Sciatic nerve (tissue), 2 donors: ENCODE results near the gene BTBD9. TPM values are rescaled to one million over a fixed set of nuclear protein-coding genes. Genes with fewer than 3 reads are reported as not detected.

Source experiments
- ATAC-seq: fragments of 200-7000 bp; cut with Tn5 transposase; one replicate; pipeline ENCODE4 v1.9.1; 2020; ENCODE audit warnings: mild to moderate bottlenecking, moderate library complexity
- DNase-seq: peaks from one replicate; pipeline ENCODE4 v3.0.0-alpha.2; 2020; ENCODE audit warnings: low spot score
- intact Hi-C: fragments of 100-400 bp; cut with DNase I; formaldehyde crosslinking; loops from one replicate; pipeline ENCODE4 v1.14.2; 2022
- total RNA-seq: library from RNA; stranded (reverse); fragmentation: NEBNext Ultra II Directional; extraction: Animal tissue kit (Norgen Biotek cat#: 25700); gene quantifications from one replicate; pipeline ENCODE4 v1.2.1, GENCODE V29; 2021
- donor health status: DM: no; HTN: no; CAD: no.
- donor health status: DM: no; HTN: no; CAD: no.

Gene BTBD9
- total RNA-seq: 22.4 TPM

- intact Hi-C loops: no loop called here
- ATAC-seq: peak; percentile 94
- DNase-seq: peak; percentile 86
Observed at GRCh38 chr6:38639498-38640215, at the start of gene BTBD9. BTBD9 (minus strand) TSS chr6:38639929.

DNA sequence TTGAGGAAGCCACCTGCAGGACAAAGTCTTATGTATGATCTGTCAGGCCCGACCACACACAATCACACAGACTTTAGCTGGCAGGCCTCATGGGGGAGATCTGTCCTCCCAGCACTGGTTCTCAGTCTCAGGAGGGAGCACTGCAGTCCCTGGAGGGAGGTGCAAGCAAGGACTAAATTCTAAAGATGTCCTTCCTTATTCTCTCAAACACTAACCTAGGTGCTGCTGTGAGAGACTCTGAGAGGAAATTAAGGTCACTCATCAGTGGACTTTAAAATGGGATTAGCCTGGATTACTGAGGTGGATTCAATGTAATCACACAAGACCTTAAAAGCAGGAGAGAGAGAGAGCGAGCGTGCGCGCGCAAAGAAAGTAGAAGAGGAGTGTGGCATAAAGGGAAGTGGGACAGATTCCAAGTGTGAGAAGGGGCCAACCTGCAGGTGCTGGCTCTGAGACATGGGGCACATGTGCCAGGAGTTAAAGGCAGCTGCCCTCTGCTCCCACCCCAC, 48.9 kb upstream of the BTBD9 start:
- intact Hi-C loops: no loop called here

GRCh38 chr6:38687549-38687948, 47.8 kb upstream of the BTBD9 start:
- intact Hi-C loops: no loop called here
- no peak for DNase-seq
- ATAC-seq: no peak

More for the DNA sequence above, 48.9 kb upstream of the BTBD9 start:
- ATAC-seq: no peak
- no peak for DNase-seq

DNA sequence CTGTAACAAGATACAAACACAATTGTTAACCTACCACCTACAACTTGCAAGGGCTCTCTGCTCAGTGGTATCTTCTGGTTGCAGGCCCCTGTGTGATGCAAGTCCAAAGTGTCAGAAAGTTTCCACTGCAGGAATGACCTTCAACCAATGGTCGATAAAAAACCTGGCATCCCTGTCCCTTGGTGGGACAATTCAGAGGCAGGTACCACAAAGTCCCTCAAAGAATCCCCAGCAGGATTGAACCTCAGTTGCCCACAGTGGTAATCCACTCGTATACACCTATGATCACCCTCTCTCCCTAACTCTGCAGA, 47.3 kb upstream of the BTBD9 start:
- no peak for DNase-seq
- peak; percentile 13 for ATAC-seq
- intact Hi-C loops: no loop called here

DNA sequence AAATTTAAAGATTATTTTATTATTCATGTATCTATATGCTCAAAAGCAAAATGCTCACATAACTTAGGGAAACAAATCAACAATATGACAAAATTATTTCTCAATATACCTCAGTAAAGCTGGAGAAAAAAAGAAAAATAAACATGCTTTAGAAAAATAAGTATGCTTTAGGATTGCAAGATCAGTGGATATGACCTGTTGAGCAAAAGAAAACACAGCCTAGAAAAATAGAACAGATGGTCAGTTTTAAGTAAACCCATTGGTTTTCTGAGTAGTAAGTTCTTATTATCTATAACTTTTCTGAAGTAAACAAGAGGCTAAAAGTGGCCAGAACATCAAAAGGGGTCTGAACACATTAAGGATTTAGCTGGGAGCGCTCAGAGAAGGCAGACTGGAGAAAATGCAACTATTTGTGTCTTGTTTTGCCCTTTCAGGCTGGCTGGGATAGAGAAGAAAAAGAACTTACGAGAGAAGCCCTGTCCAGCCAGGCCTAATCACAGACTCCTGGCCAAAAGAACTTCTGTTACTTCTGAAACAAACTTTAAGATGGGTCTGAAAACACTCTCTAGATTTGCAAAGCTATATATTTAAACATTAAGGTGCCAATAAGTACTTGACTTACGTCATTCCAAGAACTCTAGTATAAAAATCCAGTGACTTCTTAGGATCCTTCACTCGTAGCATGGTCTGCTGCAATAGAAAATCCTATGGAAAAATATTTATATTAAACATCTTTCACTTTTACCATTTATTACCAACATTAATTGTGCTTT, 46.7 kb upstream of the BTBD9 start:
- intact Hi-C loops: no loop called here
- DNase-seq: no peak
- ATAC-seq: peak; percentile 36

DNA sequence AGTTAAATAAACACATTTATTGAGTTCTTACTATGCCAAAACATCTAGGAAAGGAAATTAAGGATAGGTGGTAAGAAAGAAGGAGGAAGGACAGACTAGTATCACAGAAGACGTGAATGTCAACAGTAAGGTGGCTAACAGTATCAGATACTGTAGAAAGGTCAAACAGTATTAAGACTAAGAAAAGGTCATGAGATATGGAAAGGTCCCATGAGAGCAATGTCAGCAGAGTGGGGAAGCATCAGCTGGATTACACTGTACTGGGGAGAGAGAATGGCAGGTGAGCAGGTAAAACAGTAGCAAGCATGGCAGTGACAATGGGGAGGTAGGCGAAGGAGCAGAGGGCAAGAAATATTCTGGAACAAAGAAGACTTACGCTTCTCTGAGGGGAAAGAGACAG, 45.2 kb upstream of the BTBD9 start:
- intact Hi-C loops: no loop called here
- ATAC-seq: no peak
- no peak for DNase-seq

- ATAC-seq (no peak), DNase-seq (no peak)
- intact Hi-C loops: no loop called here
Observed at GRCh38 chr6:38684237-38684636, 44.5 kb upstream of the BTBD9 start.

- ATAC-seq (no peak), DNase-seq (no peak)
- intact Hi-C loops: no loop called here
Observed at GRCh38 chr6:38681850-38682249, 42.1 kb upstream of the BTBD9 start.

DNA sequence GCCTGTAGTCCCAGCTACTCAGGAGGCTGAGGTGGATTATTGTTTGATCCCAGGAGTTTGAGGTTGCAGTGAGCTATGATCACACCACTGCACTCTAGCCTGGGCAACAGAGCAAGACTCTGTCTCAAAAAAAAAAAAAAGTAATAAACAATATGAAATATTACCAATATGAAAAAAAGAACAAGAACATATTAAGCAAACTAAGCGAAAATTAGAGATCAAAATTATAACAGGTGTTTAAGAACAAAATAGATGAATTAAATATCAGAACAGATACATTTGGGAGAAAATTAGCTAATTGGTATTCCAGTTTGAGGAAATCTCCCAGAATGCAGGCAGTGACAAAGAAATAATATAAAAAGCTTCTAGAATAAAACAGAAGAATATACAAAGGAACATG, 39.9 kb upstream of the BTBD9 start:
- ATAC-seq (no peak), DNase-seq (no peak)
- intact Hi-C loops: no loop called here

DNA sequence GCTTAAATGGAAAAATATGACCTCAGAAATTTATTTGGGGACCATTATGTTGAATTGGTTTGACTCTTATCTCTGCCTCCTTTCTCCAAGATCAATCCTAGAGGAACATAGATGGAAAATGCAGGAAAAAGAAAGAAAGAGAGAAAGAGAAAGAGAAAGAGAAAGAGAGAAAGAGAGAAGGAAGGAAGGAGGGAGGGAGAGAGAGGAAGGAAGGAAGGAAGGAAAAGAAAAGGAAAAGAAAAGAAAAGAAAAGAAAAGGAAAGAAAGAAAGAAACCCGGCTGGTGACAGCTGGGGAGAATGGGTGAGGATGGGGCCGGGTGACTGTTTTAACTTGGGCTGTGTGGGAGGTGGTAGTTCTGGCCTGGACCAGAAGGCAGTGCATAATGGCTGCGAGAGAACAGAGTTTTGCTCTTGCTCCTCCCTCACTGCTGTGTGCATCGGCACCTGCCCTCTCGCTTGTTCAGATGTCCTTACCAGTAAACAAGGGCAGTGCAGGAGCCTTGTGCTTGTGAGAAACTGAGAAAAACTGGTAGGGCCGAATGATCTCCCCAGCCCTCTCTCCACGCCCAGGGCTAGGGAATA, 38.5 kb upstream of the BTBD9 start:
- DNase-seq: no peak
- ATAC-seq: no peak
- intact Hi-C loops: no loop called here

DNA sequence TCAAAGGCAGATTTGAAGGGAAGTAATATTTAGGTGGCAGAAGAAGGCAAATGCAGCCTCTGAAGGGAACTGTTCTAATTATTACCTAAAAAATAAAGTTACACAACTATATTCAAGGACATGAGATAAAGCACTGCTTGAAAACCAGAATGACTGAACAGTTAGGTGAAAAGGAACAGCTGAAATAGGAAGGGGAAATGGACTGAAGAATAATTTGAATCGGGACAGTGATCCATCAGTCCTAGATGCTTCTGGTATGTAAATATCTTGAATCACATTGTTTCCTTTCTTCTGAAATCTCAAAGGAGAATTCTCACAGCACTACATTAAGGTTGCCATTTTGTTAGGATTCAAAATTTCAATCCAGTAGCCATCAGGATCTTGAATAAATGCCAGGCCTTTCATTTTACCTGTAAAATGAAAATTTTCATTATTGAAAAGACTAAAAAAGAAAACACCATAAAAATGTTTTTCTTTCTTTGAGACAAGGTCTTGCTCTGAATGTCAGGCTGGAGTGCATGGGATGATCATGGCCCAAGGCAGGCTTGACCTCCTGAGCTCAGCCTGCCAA, 37.3 kb upstream of the BTBD9 start:
- DNase-seq: no peak
- intact Hi-C loops: no loop called here
- peak; percentile 17 for ATAC-seq

DNA sequence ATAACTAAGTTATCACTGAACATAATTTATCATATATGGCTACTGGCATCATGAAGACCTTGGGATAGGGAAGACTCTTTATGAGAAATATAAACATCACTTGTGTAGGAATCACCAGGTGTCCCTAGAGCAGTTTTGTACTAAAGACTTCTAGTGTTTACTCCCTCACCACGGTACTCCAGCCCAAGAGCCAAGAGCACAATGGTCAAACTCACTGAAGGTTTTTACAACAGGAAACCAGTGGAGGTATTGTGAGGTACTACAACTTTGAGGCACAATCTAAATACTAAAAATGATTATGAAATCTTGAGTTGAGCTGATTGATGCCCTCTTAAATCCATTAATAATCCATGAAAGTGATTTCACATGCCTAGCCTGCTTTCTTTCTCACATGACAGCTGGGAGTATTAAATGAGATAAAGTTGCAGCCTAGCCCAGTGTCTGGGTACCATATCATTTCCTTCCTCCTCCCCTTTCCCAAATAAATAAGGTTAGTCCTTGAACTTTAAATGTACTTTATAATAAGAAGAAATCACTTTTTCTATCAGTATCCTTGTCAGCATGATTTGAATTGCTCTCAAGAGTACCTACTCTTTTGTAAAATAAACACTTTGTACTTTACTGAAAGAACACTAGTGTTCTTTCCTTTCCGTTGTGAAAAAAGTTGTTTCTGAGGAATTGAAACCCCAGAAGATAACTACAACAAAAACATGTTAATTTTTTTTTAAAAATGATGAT, 36.7 kb upstream of the BTBD9 start:
- DNase-seq (no peak), ATAC-seq (peak; percentile 48)
- intact Hi-C loops: no loop called here

- no peak for DNase-seq
- intact Hi-C loops: no loop called here
- no peak for ATAC-seq
Observed at GRCh38 chr6:38673397-38674165, 33.9 kb upstream of the BTBD9 start.

DNA sequence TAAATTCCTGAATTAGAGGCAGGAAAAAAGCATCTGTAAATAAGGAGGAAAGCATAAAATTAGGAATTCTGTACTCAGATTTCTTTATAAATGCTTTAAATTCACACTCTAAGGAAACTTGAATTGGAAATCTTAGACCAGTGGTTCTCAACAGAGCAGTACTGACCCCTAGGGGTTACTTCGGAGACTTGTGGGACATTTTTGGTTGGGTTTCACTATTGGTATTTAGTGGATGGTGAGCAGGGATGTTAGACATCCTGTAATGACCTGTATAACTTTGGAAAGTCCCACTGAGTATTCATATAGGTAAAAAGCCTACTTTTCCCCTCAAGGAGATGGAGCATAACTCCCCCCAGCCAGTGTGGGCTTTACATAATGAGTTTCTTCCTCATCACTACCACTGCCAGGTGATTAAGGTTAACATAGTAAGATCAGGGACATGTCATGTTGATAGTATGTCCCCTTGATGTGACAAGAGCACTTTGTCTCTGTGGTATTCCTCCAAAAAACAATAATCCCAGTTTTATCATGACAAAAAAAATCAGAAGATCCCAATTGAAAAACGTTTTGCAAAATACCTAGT, 32.2 kb upstream of the BTBD9 start:
- DNase-seq (no peak), ATAC-seq (no peak)
- intact Hi-C loops: no loop called here

- DNase-seq (no peak), ATAC-seq (no peak)
- intact Hi-C loops: no loop called here
Observed at GRCh38 chr6:38658418-38659167, 18.9 kb upstream of the BTBD9 start.

GRCh38 chr6:38656896-38657295, 17.2 kb upstream of the BTBD9 start:
- no peak for DNase-seq
- intact Hi-C loops: no loop called here
- no peak for ATAC-seq

DNA sequence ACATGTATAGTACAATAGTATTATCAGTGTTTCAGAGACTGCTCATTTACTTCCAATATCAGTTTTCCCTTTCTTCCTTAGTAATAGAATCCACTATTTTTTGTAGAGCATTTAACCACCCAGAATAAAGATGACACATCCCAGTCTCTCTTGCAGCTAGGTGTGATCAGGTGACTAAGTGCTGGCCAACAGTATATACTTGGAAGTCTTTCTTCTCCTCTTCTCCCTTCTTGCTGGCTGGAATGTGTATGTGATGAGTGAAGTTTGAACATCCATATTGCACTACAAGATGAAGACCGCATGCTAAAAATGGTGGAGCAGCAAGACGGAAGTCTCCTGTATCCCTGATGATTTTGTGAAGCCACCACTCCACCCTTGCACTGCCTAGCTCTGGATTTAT, 14.5 kb upstream of the BTBD9 start:
- intact Hi-C loops: no loop called here
- ATAC-seq: no peak
- no peak for DNase-seq
